K562 (cell line): ENCODE data around the gene RNF187. TPM values are rescaled to one million over a fixed set of nuclear protein-coding genes. Genes with fewer than 3 reads are reported as not detected.

Experiments
- ARNT ChIP-seq, 2 experiments: fragments of 450-650 bp; IDR thresholded peaks; 2 replicates each; pipeline ENCODE4 v1.6.1; 2016; ENCODE audit warnings: mild to moderate bottlenecking in 1 of 2
- EP300 ChIP-seq: IDR thresholded peaks from 2 replicates; pipeline ENCODE4 v1.6.1; 2012; ENCODE audit warnings: low read length, improper control_type of control experiment
- EP400 ChIP-seq: fragments of 450-650 bp; IDR thresholded peaks from 2 replicates; pipeline ENCODE4 v1.6.1; 2017; ENCODE audit warnings: antibody characterized with exemption, mild to moderate bottlenecking, moderate library complexity
- HNRNPK ChIP-seq: fragments of 200-400 bp; formaldehyde crosslinking; IDR thresholded peaks from one replicate; pipeline ENCODE4 v1.6.1; 2018; ENCODE audit warnings: mild to moderate bottlenecking, low read depth, low read length; ENCODE audit not compliant: poor library complexity, severe bottlenecking
- MCM7 ChIP-seq, 2 experiments: fragments of 450-650 bp; IDR thresholded peaks; 2 replicates each; pipeline ENCODE4 v1.6.1; 2016 to 2018
- NR3C1 ChIP-seq: sonication (generic); formaldehyde crosslinking; IDR thresholded peaks from 2 replicates; pipeline ENCODE4 v1.8.1; 2022; ENCODE audit warnings: missing genetic modification reagents
- NUFIP1 ChIP-seq: fragments of 450-650 bp; IDR thresholded peaks from 2 replicates; pipeline ENCODE4 v1.6.1; 2018; ENCODE audit not compliant: partially characterized antibody
- PHF8 ChIP-seq: fragments of 200-600 bp; sonication (generic); IDR thresholded peaks from 2 replicates; pipeline ENCODE4 v1.6.1; 2012; ENCODE audit warnings: mixed run types, mild to moderate bottlenecking, inconsistent platforms, low read length, moderate library complexity, borderline replicate concordance
- USF1 ChIP-seq: sonication (generic); formaldehyde crosslinking; IDR thresholded peaks from 2 replicates; pipeline ENCODE4 v1.9.0; 2022; ENCODE audit warnings: mild to moderate bottlenecking, missing genetic modification reagents
- WHSC1 ChIP-seq: IDR thresholded peaks from one replicate; pipeline ENCODE4 v1.6.1; 2012; ENCODE audit warnings: low read length, control low read depth, inconsistent platforms
- ZC3H8 ChIP-seq: fragments of 450-650 bp; IDR thresholded peaks from 2 replicates; pipeline ENCODE4 v1.6.1; 2017
- ZKSCAN3 ChIP-seq: fragments of 250-450 bp; sonication (Bioruptor Pico); IDR thresholded peaks from 2 replicates; pipeline ENCODE4 v1.4.0; 2020
- ZNF174 ChIP-seq: fragments of 250-450 bp; sonication (Bioruptor Pico); IDR thresholded peaks from 2 replicates; pipeline ENCODE4 v1.4.0; 2020; ENCODE audit warnings: mild to moderate bottlenecking
- ZNF75A ChIP-seq: fragments of 450-650 bp; formaldehyde crosslinking; IDR thresholded peaks from 2 replicates; pipeline ENCODE4 v1.4.0; 2020; ENCODE audit warnings: mild to moderate bottlenecking
- polyA plus RNA-seq, 8 experiments: library from polyadenylated mRNA; depleted of rRNA in 4 of 8; stranded (reverse) in 5 of 8; unstranded in 3 of 8; fragments of >200 nt; fragmentation: Nextera tagmentation in 2 of 8; fragmentation: Illumina TruSeq in 1 of 8; extraction: Ambion mirVana in 2 of 8; extraction: Trizol in 1 of 8; gene quantifications; 2 replicates each; pipeline versions ENCODE4 v1.2.1 to v1.2.3, GENCODE V29; 2011 to 2014; ENCODE audit warnings: inconsistent platforms in 1 of 8, missing spikeins in 1 of 8
- total RNA-seq, 7 experiments: library from RNA; depleted of rRNA in 6 of 7; stranded (reverse); fragments of >200 nt in 6 of 7; fragmentation: Illumina TruSeq in 2 of 7; extraction: Trizol in 2 of 7; gene quantifications; 2 replicates each; pipeline versions ENCODE4 v1.2.1 to v1.2.3, GENCODE V29; 2011 to 2021; ENCODE audit warnings: low replicate concordance in 1 of 7
- TF ChIP-seq, protein P1 (sequence below): fragments of 450-650 bp; IDR thresholded peaks from 2 replicates; pipeline ENCODE4 v1.6.1; 2016; ENCODE audit warnings: mild to moderate bottlenecking, moderate library complexity
- TF ChIP-seq, protein P2 (sequence below), 3 experiments: fragments of 200-800 bp in 1 of 3; sonication (Bioruptor generic) in 1 of 3; sonication (generic) in 1 of 3; formaldehyde crosslinking in 1 of 3; IDR thresholded peaks; 2 replicates each; pipeline versions ENCODE4 v1.6.1 to v1.8.0; 2016 to 2022; ENCODE audit warnings: mild to moderate bottlenecking in 2 of 3, missing compliant biosample characterization in 2 of 3, missing genetic modification characterization in 2 of 3, missing genetic modification reagents in 1 of 3

Gene RNF187
- total and polyA plus RNA-seq, 9 of the 15 experiments (the other 6 are each of a cell fraction or from before 2014, with no cell fraction given) = 2.3 to 119 (median 41.9) TPM

DNA sequence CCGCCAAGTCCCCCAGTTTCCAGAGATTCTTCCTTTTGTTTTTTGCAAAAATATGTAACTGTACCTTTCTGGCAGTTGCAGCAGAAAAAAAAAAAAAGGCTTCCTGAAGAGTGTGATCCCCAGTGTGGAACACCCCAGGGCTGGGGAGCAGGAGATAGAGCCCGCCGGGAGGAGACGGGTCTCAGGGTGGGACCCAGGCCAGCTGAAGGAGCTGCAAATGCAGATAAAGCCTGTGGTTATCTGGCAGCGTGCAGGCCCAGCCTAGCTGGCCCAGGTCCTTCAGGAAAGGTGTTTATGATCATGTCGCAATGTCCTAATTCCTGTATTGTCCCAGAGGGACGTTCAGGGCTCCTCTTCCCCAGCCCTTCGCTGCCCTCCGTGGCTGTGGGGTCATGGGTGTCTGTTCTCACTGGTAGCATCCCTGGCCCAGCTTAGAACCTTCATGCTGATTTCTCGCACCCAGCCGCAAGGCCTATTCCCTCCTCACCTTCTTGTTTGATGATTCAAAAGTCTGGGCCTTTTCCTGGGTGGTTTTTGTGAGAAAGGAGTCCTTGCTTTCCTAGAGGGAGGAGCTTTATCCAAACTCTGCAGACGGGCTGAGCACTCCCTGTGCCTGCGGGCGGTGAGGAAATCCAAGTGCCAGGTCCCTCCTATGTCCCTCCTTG is 26.2 kb downstream of the RNF187 start (continued):
- no peak; the same call in 1 of the 2 replicates for TF ChIP-seq PHF8
- TF ChIP-seq WHSC1 = no peak
- no peak for TF ChIP-seq ZC3H8
- peak; percentile 81 for TF ChIP-seq EP400
- peak; percentile 95 to 96 for TF ChIP-seq ARNT (IDR thresholded peaks at IDR 0.05)
- TF ChIP-seq MCM7 (IDR thresholded peaks at IDR 0.05) = 0 out of 4 replicates have a peak, but pooled peaks of 1 of the 2 experiments have one; percentile 51
- TF ChIP-seq NR3C1 = no peak
- TF ChIP-seq ZNF75A (CRISPR knock-in tag) = no peak
- TF ChIP-seq, protein P1, sequence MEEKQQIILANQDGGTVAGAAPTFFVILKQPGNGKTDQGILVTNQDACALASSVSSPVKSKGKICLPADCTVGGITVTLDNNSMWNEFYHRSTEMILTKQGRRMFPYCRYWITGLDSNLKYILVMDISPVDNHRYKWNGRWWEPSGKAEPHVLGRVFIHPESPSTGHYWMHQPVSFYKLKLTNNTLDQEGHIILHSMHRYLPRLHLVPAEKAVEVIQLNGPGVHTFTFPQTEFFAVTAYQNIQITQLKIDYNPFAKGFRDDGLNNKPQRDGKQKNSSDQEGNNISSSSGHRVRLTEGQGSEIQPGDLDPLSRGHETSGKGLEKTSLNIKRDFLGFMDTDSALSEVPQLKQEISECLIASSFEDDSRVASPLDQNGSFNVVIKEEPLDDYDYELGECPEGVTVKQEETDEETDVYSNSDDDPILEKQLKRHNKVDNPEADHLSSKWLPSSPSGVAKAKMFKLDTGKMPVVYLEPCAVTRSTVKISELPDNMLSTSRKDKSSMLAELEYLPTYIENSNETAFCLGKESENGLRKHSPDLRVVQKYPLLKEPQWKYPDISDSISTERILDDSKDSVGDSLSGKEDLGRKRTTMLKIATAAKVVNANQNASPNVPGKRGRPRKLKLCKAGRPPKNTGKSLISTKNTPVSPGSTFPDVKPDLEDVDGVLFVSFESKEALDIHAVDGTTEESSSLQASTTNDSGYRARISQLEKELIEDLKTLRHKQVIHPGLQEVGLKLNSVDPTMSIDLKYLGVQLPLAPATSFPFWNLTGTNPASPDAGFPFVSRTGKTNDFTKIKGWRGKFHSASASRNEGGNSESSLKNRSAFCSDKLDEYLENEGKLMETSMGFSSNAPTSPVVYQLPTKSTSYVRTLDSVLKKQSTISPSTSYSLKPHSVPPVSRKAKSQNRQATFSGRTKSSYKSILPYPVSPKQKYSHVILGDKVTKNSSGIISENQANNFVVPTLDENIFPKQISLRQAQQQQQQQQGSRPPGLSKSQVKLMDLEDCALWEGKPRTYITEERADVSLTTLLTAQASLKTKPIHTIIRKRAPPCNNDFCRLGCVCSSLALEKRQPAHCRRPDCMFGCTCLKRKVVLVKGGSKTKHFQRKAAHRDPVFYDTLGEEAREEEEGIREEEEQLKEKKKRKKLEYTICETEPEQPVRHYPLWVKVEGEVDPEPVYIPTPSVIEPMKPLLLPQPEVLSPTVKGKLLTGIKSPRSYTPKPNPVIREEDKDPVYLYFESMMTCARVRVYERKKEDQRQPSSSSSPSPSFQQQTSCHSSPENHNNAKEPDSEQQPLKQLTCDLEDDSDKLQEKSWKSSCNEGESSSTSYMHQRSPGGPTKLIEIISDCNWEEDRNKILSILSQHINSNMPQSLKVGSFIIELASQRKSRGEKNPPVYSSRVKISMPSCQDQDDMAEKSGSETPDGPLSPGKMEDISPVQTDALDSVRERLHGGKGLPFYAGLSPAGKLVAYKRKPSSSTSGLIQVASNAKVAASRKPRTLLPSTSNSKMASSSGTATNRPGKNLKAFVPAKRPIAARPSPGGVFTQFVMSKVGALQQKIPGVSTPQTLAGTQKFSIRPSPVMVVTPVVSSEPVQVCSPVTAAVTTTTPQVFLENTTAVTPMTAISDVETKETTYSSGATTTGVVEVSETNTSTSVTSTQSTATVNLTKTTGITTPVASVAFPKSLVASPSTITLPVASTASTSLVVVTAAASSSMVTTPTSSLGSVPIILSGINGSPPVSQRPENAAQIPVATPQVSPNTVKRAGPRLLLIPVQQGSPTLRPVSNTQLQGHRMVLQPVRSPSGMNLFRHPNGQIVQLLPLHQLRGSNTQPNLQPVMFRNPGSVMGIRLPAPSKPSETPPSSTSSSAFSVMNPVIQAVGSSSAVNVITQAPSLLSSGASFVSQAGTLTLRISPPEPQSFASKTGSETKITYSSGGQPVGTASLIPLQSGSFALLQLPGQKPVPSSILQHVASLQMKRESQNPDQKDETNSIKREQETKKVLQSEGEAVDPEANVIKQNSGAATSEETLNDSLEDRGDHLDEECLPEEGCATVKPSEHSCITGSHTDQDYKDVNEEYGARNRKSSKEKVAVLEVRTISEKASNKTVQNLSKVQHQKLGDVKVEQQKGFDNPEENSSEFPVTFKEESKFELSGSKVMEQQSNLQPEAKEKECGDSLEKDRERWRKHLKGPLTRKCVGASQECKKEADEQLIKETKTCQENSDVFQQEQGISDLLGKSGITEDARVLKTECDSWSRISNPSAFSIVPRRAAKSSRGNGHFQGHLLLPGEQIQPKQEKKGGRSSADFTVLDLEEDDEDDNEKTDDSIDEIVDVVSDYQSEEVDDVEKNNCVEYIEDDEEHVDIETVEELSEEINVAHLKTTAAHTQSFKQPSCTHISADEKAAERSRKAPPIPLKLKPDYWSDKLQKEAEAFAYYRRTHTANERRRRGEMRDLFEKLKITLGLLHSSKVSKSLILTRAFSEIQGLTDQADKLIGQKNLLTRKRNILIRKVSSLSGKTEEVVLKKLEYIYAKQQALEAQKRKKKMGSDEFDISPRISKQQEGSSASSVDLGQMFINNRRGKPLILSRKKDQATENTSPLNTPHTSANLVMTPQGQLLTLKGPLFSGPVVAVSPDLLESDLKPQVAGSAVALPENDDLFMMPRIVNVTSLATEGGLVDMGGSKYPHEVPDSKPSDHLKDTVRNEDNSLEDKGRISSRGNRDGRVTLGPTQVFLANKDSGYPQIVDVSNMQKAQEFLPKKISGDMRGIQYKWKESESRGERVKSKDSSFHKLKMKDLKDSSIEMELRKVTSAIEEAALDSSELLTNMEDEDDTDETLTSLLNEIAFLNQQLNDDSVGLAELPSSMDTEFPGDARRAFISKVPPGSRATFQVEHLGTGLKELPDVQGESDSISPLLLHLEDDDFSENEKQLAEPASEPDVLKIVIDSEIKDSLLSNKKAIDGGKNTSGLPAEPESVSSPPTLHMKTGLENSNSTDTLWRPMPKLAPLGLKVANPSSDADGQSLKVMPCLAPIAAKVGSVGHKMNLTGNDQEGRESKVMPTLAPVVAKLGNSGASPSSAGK = peak; percentile 69
- no peak for TF ChIP-seq HNRNPK
- no peak for TF ChIP-seq ZKSCAN3
- TF ChIP-seq EP300 = peak; percentile 99
- no peak for TF ChIP-seq ZNF174 (CRISPR knock-in tag)
- no peak for TF ChIP-seq NUFIP1
- TF ChIP-seq, protein P2, sequence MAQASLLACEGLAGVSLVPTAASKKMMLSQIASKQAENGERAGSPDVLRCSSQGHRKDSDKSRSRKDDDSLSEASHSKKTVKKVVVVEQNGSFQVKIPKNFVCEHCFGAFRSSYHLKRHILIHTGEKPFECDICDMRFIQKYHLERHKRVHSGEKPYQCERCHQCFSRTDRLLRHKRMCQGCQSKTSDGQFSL (CRISPR knock-in tag; IDR thresholded peaks at IDR 0.05) = 0 out of 2 replicates have a peak, but pooled peaks have one; percentile 23
- TF ChIP-seq, protein P2 (tag; IDR thresholded peaks at IDR 0.05) = no peak
- TF ChIP-seq USF1 (CRISPR knock-in tag) = peak; percentile 29; the same call in 1 of the 2 replicates
